Lower lobe of right lung (tissue), 2 donors: ENCODE data around the gene VANGL2. TPM values are rescaled to one million over a fixed set of nuclear protein-coding genes. Genes with fewer than 3 reads are reported as not detected.

Experiments
- ATAC-seq, 2 donors: fragments of 200-7000 bp; cut with Tn5 transposase; one replicate each; pipeline ENCODE4 v1.9.1; 2020 to 2022; ENCODE audit warnings: mild to moderate bottlenecking in 2 of 2, moderate library complexity in 2 of 2
- DNase-seq: peaks from one replicate; pipeline ENCODE4 v3.0.0-alpha.2; 2020
- H3K27ac ChIP-seq: fragments of 200-600 bp; one replicate; pipeline ENCODE4 v1.8.0; 2022
- H3K27me3 ChIP-seq: fragments of 200-600 bp; one replicate; pipeline ENCODE4 v1.8.0; 2022; ENCODE audit warnings: low read depth
- H3K36me3 ChIP-seq: fragments of 200-600 bp; one replicate; pipeline ENCODE4 v1.8.0; 2022; ENCODE audit warnings: mild to moderate bottlenecking
- H3K4me1 ChIP-seq: fragments of 200-600 bp; one replicate; pipeline ENCODE4 v1.8.0; 2022
- H3K4me3 ChIP-seq: fragments of 200-600 bp; one replicate; pipeline ENCODE4 v1.8.0; 2022; ENCODE audit warnings: mild to moderate bottlenecking
- H3K9me3 ChIP-seq: fragments of 200-600 bp; one replicate; pipeline ENCODE4 v1.8.0; 2022
- intact Hi-C: fragments of 100-400 bp; cut with DNase I; formaldehyde crosslinking; loops from one replicate; pipeline ENCODE4 v1.11.0; 2022
- total RNA-seq: library from RNA; stranded (reverse); fragmentation: NEBNext Ultra II Directional; extraction: Animal tissue kit (Norgen Biotek cat#: 25700); gene quantifications from one replicate; pipeline ENCODE4 v1.2.1, GENCODE V29; 2021
- TF ChIP-seq, protein P1 (sequence below): fragments of 200-600 bp; IDR thresholded peaks from one replicate; pipeline ENCODE4 v1.8.0; 2022; ENCODE audit warnings: antibody characterized with exemption, mild to moderate bottlenecking
- donor health status: DM: no; HTN: yes; CAD: no; lungs with severe emphysema.

Gene VANGL2
- total RNA-seq, 1 donor from 2014 or later, result 7.5 TPM

GRCh38 chr1:160361814-160362167, 38.6 kb upstream of the VANGL2 start:
- intact Hi-C loops, result no loop called here
- DNase-seq (no peak), ATAC-seq (no peak)
- peaks cover 45% of the 10 kb centered on the region for H3K36me3 ChIP-seq
- H3K4me3 ChIP-seq, result no peak overlapping the region
- TF ChIP-seq, protein P1, sequence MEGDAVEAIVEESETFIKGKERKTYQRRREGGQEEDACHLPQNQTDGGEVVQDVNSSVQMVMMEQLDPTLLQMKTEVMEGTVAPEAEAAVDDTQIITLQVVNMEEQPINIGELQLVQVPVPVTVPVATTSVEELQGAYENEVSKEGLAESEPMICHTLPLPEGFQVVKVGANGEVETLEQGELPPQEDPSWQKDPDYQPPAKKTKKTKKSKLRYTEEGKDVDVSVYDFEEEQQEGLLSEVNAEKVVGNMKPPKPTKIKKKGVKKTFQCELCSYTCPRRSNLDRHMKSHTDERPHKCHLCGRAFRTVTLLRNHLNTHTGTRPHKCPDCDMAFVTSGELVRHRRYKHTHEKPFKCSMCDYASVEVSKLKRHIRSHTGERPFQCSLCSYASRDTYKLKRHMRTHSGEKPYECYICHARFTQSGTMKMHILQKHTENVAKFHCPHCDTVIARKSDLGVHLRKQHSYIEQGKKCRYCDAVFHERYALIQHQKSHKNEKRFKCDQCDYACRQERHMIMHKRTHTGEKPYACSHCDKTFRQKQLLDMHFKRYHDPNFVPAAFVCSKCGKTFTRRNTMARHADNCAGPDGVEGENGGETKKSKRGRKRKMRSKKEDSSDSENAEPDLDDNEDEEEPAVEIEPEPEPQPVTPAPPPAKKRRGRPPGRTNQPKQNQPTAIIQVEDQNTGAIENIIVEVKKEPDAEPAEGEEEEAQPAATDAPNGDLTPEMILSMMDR, result no peak
- H3K9me3 ChIP-seq, result no peaks in the 10 kb centered on the region
- no peaks in the 10 kb centered on the region for H3K27me3 ChIP-seq
- H3K27ac ChIP-seq, result no peak overlapping the region
- no peaks in the 10 kb centered on the region for H3K4me1 ChIP-seq

DNA sequence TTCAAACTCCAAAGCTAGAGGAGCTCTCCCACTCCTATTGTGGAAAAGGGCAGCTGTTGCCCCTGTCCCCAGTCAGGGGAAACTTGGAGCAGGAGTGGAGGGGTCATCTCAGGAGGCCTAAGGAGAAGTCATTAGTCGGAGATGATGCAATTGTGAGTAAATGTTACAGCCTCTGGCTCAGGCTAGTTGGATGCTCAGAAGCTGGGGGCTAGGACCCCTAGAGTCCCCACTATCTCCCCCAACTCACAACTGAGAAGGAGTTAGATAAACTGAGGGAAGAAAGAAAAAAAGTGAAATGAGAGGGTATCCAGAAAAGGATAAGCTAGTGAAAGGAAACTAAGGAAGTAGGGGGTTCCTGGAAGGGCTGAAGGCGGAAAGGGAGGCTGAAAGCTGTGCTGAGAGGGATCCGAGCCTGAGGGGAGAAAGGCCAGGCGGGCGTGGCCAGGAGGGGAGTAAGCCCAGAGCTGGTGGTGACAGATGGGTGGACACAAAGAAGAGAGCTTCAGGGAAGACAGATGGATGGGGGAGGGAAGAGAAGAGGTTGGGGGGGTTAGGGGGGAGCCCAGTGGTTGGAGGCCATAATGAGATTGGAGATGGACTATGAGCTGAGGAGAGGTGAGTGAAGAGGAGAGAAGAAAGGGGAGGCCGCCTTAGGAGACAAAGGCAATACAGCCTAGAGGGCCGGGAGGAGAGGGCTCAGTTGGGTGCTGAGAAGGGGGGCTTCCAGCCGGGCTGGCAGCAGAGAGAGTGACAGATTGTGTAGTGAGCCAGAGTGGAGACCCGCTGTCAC, 38.0 kb upstream of the VANGL2 start:
- peaks cover 40% of the 10 kb centered on the region for H3K36me3 ChIP-seq
- no peak for DNase-seq
- H3K27me3 ChIP-seq, result no peaks in the 10 kb centered on the region
- no peak overlapping the region for H3K4me3 ChIP-seq
- H3K27ac ChIP-seq, result no peak overlapping the region
- ATAC-seq, result no peak
- no peaks in the 10 kb centered on the region for H3K9me3 ChIP-seq
- intact Hi-C loops, result no loop called here
- H3K4me1 ChIP-seq, result no peaks in the 10 kb centered on the region
- TF ChIP-seq, protein P1, result no peak

DNA sequence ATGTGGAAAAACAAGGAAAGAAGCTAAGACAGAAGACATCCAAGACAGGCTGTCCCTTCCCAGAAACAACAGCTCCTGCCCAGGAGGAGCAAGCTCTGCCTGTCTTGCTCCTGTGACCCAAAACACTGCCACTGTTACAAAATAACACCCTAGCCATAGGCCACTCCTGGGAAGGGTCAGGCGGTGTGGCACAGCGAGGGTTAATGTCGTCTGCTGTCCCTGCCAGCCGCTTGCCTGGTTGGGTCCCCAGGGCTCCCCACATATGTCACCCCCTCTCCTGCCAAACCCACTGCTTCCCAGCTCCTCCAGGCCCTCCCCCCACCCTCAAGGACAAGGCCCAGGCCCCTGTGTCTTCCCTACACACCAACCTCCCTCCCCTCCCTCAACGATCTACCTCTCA, 37.4 kb upstream of the VANGL2 start:
- no peaks in the 10 kb centered on the region for H3K27me3 ChIP-seq
- TF ChIP-seq, protein P1, result no peak
- no peak for DNase-seq
- no peak overlapping the region for H3K4me3 ChIP-seq
- H3K9me3 ChIP-seq, result no peaks in the 10 kb centered on the region
- no peak overlapping the region for H3K27ac ChIP-seq
- no peaks in the 10 kb centered on the region for H3K4me1 ChIP-seq
- peaks cover 33% of the 10 kb centered on the region for H3K36me3 ChIP-seq
- no peak for ATAC-seq
- intact Hi-C loops, result no loop called here

DNA sequence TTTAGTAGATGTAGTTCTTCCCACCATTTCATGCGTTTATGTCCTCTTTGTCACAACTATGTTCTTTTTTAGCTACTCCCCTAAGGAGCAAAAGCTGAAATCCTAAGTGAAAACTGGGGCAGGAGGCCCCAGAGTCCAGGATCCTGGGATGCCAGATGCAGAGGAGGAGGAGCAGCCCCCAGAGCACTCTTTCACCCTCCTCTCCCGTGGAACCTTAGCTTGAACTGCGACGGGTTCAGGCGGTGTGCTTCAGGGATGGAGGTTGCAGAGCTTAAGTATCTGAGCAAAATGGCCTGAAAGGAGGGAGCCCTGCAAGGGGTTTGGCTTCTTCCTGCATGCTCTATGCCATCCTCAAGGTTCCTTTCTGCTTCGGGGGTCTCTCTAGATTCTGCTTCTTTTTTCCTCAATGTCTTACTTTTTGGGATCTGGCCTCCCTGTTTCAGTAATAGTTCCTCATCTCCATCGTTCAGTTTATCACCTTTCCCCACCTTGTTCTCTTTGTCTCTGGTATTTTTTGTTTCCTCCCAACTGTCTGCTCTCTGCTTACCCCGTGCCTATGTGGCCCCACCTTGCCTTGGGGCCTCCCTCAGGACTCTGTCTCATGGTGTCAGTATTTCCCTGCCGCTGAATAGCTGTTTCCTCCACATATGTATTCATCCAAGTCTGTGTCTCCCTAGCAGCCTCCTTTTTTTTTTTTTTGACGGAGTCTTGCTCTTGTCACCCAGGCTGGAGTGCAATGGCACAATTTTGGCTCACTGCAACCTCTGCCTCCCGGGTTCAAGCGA, 36.2 kb upstream of the VANGL2 start:
- ATAC-seq (no peak), DNase-seq (no peak)
- H3K27ac ChIP-seq, result no peak overlapping the region
- no peak overlapping the region for H3K4me3 ChIP-seq
- H3K36me3 ChIP-seq, result peaks cover 22% of the 10 kb centered on the region
- TF ChIP-seq, protein P1, result no peak
- H3K4me1 ChIP-seq, result no peaks in the 10 kb centered on the region
- intact Hi-C loops, result no loop called here
- H3K27me3 ChIP-seq, result no peaks in the 10 kb centered on the region
- H3K9me3 ChIP-seq, result no peaks in the 10 kb centered on the region

DNA sequence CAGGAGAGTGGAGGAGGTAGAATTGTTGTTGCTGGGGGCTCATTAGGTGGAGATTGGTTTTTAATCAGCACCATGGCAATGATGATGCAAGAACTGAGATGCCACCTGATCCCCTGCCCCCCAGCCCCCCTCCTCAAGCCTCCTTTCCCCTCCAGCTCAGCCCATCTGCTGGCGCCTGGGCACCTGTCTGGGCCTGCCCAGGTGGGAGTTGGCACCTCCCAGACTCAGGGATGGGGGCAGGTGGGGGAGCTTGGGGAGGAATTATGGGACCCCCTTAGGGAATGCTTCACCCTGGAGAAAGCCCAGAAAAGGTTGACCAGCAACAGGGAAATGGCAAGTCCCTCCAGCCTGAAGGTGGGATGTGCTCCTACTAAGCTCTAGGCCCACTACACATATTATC, 35.0 kb upstream of the VANGL2 start:
- ATAC-seq, result no peak
- Histone ChIP-seq H3K36me3 (peaks cover 11% of the 10 kb centered on the region), H3K4me3 (no peak overlapping the region), H3K27ac (no peak overlapping the region), H3K9me3 (no peaks in the 10 kb centered on the region), H3K27me3 (no peaks in the 10 kb centered on the region), H3K4me1 (no peaks in the 10 kb centered on the region)
- TF ChIP-seq, protein P1, result no peak
- intact Hi-C loops, result no loop called here
- DNase-seq, result no peak
